ENCODE measurements around the gene SLC9A5.

SLC9A5 gene

GRCh38 chr16:67287960-67288359 is 39.2 kb downstream of the SLC9A5 start:
- H3K9me3 Mint-ChIP-seq, result no peaks in the 10 kb centered on the region
- H3K36me3 Mint-ChIP-seq (ENCODE audit: low read depth), result no peaks in the 10 kb centered on the region
- no peak for TF ChIP-seq CTCF (IDR thresholded peaks at IDR 0.05)
- H3K4me1 Mint-ChIP-seq, result peaks cover 11% of the 10 kb centered on the region
- peaks cover 14% of the 10 kb centered on the region for H3K27me3 Mint-ChIP-seq (ENCODE audit: low read depth, poor library complexity)
- H3K27ac Mint-ChIP-seq, result no peak overlapping the region
- H3K4me3 Mint-ChIP-seq, result no peak overlapping the region
- DNase-seq, result no peak

GRCh38 chr16:67291461-67291860 is 42.7 kb downstream of the SLC9A5 start:
- Mint-ChIP-seq H3K4me3 (no peak overlapping the region), H3K9me3 (no peaks in the 10 kb centered on the region), H3K4me1 (peaks cover 14% of the 10 kb centered on the region), H3K27ac (no peak overlapping the region), H3K36me3 (ENCODE audit: low read depth) (no peaks in the 10 kb centered on the region), H3K27me3 (ENCODE audit: low read depth, poor library complexity) (peaks cover 19% of the 10 kb centered on the region)
- no peak for DNase-seq
- no peak for TF ChIP-seq CTCF (IDR thresholded peaks at IDR 0.05)

GRCh38 chr16:67294171-67294757 is 45.5 kb downstream of the SLC9A5 start:
- DNase-seq, result no peak
- no peaks in the 10 kb centered on the region for H3K9me3 Mint-ChIP-seq

GRCh38 chr16:67294938-67295361 is 46.2 kb downstream of the SLC9A5 start:
- DNase-seq, result no peak
- H3K4me1 Mint-ChIP-seq, result peaks cover 17% of the 10 kb centered on the region
- H3K4me3 Mint-ChIP-seq, result no peak overlapping the region
- H3K9me3 Mint-ChIP-seq, result no peaks in the 10 kb centered on the region
- no peak for TF ChIP-seq CTCF (IDR thresholded peaks at IDR 0.05)
- H3K27me3 Mint-ChIP-seq (ENCODE audit: low read depth, poor library complexity), result peaks cover 34% of the 10 kb centered on the region
- no peak overlapping the region for H3K27ac Mint-ChIP-seq
- H3K36me3 Mint-ChIP-seq (ENCODE audit: low read depth), result no peaks in the 10 kb centered on the region

More at GRCh38 chr16:67294171-67294757, 45.5 kb downstream of the SLC9A5 start:
- Mint-ChIP-seq H3K4me1 (peaks cover 17% of the 10 kb centered on the region), H3K27me3 (ENCODE audit: low read depth, poor library complexity) (peaks cover 34% of the 10 kb centered on the region), H3K27ac (no peak overlapping the region), H3K4me3 (no peak overlapping the region), H3K36me3 (ENCODE audit: low read depth) (no peaks in the 10 kb centered on the region)
- no peak for TF ChIP-seq CTCF (IDR thresholded peaks at IDR 0.05)

GRCh38 chr16:67296420-67296819 is 47.6 kb downstream of the SLC9A5 start:
- peaks cover 35% of the 10 kb centered on the region for H3K27me3 Mint-ChIP-seq (ENCODE audit: low read depth, poor library complexity)
- DNase-seq, result no peak
- peaks cover 22% of the 10 kb centered on the region for H3K4me1 Mint-ChIP-seq
- H3K9me3 Mint-ChIP-seq, result no peaks in the 10 kb centered on the region
- no peak for TF ChIP-seq CTCF (IDR thresholded peaks at IDR 0.05)
- H3K27ac Mint-ChIP-seq, result no peak overlapping the region
- H3K36me3 Mint-ChIP-seq (ENCODE audit: low read depth), result no peaks in the 10 kb centered on the region
- H3K4me3 Mint-ChIP-seq, result no peak overlapping the region

GRCh38 chr16:67298277-67298676 is 49.5 kb downstream of the SLC9A5 start:
- H3K4me1 Mint-ChIP-seq, result peaks cover 39% of the 10 kb centered on the region

More at GRCh38 chr16:67298277-67298676, 49.5 kb downstream of the SLC9A5 start:
- Mint-ChIP-seq H3K27me3 (ENCODE audit: low read depth, poor library complexity) (peaks cover 34% of the 10 kb centered on the region), H3K9me3 (no peaks in the 10 kb centered on the region), H3K4me3 (no peak overlapping the region), H3K27ac (no peak overlapping the region), H3K36me3 (ENCODE audit: low read depth) (no peaks in the 10 kb centered on the region)
- TF ChIP-seq CTCF (IDR thresholded peaks at IDR 0.05), result no peak
- DNase-seq, result no peak
